Measurements from ENCODE around the gene C11orf21.
A peak's percentile ranks its signal among the peaks of the same experiment; 100 is the strongest.

The C11orf21 gene

GRCh38 chr11:2317354-2318050 lies 15.8 kb upstream of the C11orf21 start:
- no peak overlapping the region for H3K4me3 ChIP-seq (replicated peaks; ENCODE audit: insufficient read depth, low read length)
- TF ChIP-seq GABPA (IDR thresholded peaks at IDR 0.05; ENCODE audit: low read depth) = no peak
- TF ChIP-seq POLR2AphosphoS5 (IDR thresholded peaks at IDR 0.05; ENCODE audit: low read depth) = peak; percentile 39
- no peak for DNase-seq (ENCODE audit: low read depth in 1 of 2, low spot score in 1 of 2)

DNA sequence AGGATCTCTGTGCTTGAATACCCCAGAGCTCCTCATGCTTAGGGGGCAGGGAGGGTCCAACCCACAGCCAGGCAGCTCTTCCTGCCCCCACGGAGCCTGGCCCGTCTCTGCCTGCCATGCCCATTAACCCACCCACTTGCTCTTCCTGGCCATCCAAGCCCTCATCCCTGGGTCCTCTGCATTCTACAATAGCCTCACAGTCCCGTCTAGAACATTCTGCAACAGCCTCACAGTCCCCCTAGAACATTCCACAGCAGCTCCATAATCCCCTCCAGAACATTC lies 15.2 kb upstream of the C11orf21 start:
- Histone ChIP-seq H3K4me3 (replicated peaks; ENCODE audit: insufficient read depth, low read length) (no peak overlapping the region), H3K27ac (replicated peaks) (no peak overlapping the region), H3K27me3 (ENCODE audit: insufficient read depth, poor library complexity, severe bottlenecking) (peaks cover 2% of the 10 kb centered on the region)
- DNase-seq (ENCODE audit: low read depth in 1 of 2, low spot score in 1 of 2) = no peak
- no peak for TF ChIP-seq POLR2AphosphoS5 (IDR thresholded peaks at IDR 0.05; ENCODE audit: low read depth)
- TF ChIP-seq GABPA (IDR thresholded peaks at IDR 0.05; ENCODE audit: low read depth) = no peak
- TF ChIP-seq CTCF (IDR thresholded peaks at IDR 0.05; ENCODE audit: insufficient read depth, low read length) = no peak
- no peak for TF ChIP-seq SPI1 (IDR thresholded peaks at IDR 0.05; ENCODE audit: borderline replicate concordance, low read depth)
- TF ChIP-seq, protein P1, sequence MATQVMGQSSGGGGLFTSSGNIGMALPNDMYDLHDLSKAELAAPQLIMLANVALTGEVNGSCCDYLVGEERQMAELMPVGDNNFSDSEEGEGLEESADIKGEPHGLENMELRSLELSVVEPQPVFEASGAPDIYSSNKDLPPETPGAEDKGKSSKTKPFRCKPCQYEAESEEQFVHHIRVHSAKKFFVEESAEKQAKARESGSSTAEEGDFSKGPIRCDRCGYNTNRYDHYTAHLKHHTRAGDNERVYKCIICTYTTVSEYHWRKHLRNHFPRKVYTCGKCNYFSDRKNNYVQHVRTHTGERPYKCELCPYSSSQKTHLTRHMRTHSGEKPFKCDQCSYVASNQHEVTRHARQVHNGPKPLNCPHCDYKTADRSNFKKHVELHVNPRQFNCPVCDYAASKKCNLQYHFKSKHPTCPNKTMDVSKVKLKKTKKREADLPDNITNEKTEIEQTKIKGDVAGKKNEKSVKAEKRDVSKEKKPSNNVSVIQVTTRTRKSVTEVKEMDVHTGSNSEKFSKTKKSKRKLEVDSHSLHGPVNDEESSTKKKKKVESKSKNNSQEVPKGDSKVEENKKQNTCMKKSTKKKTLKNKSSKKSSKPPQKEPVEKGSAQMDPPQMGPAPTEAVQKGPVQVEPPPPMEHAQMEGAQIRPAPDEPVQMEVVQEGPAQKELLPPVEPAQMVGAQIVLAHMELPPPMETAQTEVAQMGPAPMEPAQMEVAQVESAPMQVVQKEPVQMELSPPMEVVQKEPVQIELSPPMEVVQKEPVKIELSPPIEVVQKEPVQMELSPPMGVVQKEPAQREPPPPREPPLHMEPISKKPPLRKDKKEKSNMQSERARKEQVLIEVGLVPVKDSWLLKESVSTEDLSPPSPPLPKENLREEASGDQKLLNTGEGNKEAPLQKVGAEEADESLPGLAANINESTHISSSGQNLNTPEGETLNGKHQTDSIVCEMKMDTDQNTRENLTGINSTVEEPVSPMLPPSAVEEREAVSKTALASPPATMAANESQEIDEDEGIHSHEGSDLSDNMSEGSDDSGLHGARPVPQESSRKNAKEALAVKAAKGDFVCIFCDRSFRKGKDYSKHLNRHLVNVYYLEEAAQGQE (IDR thresholded peaks at IDR 0.05; ENCODE audit: insufficient replicate concordance, low read depth) = no peak

More at GRCh38 chr11:2317354-2318050, 15.8 kb upstream of the C11orf21 start:
- Histone ChIP-seq H3K27me3 (ENCODE audit: insufficient read depth, poor library complexity, severe bottlenecking) (peaks cover 2% of the 10 kb centered on the region), H3K27ac (replicated peaks) (no peak overlapping the region)

- DNase-seq (ENCODE audit: low read depth in 1 of 2, low spot score in 1 of 2) = no peak
- Histone ChIP-seq H3K4me3 (replicated peaks; ENCODE audit: insufficient read depth, low read length) (no peak overlapping the region), H3K27ac (replicated peaks) (no peak overlapping the region), H3K27me3 (ENCODE audit: insufficient read depth, poor library complexity, severe bottlenecking) (peaks cover 1% of the 10 kb centered on the region)
- TF ChIP-seq POLR2AphosphoS5 (IDR thresholded peaks at IDR 0.05; ENCODE audit: low read depth) = peak; percentile 42; the same call in 1 of the 2 replicates
- TF ChIP-seq, protein P1 (IDR thresholded peaks at IDR 0.05; ENCODE audit: insufficient replicate concordance, low read depth) = no peak
Measured at GRCh38 chr11:2316169-2316962, 14.6 kb upstream of the C11orf21 start.

DNA sequence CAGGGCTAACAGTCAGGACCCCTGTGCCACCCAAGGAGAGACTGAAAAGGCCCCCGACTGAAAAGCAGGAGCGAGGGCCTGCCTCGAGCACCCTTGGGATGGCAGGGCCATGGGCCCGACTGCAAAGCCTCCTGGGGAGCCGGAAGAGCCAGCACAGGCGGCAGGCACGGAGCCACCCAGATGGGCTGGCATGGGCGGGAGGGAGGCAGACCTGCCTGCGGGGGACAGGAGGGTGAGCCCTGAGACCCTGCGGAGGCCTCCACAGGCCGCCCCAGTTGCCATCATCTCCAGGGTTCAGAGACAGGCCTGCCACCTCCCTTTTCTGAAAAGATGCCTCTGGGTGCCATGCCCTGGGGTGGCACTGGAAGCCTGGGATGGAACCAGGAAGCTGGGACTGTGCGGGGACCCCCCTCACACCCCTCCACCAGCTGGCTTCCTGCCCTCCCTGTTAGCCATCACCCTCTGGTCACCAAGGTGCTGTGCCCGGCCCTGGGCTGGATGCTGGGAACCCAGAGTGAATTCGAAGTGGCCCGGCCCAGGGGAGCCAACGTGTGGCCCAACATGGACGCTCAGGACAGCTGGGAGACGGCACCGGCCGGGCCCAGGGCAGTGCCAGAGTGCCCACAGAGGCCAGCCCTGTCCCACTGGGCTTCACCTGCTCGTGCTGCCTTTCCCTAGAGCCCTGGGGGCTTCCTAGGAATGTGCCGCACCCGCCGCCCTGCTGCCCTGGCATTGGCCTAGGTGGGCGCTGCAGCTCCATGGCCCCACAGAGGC lies 13.9 kb upstream of the C11orf21 start:
- Histone ChIP-seq H3K27ac (replicated peaks) (no peak overlapping the region), H3K4me3 (replicated peaks; ENCODE audit: insufficient read depth, low read length) (no peak overlapping the region), H3K27me3 (ENCODE audit: insufficient read depth, poor library complexity, severe bottlenecking) (no peaks in the 10 kb centered on the region)
- DNase-seq (ENCODE audit: low read depth in 1 of 2, low spot score in 1 of 2) = no peak
- TF ChIP-seq CTCF (IDR thresholded peaks at IDR 0.05; ENCODE audit: insufficient read depth, low read length) (no peak), GABPA (IDR thresholded peaks at IDR 0.05; ENCODE audit: low read depth) (no peak), SPI1 (IDR thresholded peaks at IDR 0.05; ENCODE audit: borderline replicate concordance, low read depth) (no peak), POLR2AphosphoS5 (IDR thresholded peaks at IDR 0.05; ENCODE audit: low read depth) (no peak; the same call in 1 of the 2 replicates)
- TF ChIP-seq, protein P1 (IDR thresholded peaks at IDR 0.05; ENCODE audit: insufficient replicate concordance, low read depth) = no peak
